ENCODE measurements around the gene GRIP1.

- TF ChIP-seq CTCF (IDR thresholded peaks at IDR 0.05), result no peak
- no peak for TF ChIP-seq POLR2A (IDR thresholded peaks at IDR 0.05)
- TF ChIP-seq EP300 (IDR thresholded peaks at IDR 0.05), result no peak
Observed at GRCh38 chr12:66692986-66693385, 14.1 kb upstream of the GRIP1 start.

Measured in ovary (tissue), 3 donors.